ENCODE measurements around the gene PARN. TPM values are rescaled to one million over a fixed set of nuclear protein-coding genes. Genes with fewer than 3 reads are reported as not detected.
"Not testable (repeated sequence)": the region's sequence is repeated elsewhere in the genome, so short reads cannot be mapped to it uniquely, and the experiment has no call there.

Gene PARN
- polyA plus RNA-seq, 3 donors, result 10.6 to 16.6 (median 13.2) TPM

DNA sequence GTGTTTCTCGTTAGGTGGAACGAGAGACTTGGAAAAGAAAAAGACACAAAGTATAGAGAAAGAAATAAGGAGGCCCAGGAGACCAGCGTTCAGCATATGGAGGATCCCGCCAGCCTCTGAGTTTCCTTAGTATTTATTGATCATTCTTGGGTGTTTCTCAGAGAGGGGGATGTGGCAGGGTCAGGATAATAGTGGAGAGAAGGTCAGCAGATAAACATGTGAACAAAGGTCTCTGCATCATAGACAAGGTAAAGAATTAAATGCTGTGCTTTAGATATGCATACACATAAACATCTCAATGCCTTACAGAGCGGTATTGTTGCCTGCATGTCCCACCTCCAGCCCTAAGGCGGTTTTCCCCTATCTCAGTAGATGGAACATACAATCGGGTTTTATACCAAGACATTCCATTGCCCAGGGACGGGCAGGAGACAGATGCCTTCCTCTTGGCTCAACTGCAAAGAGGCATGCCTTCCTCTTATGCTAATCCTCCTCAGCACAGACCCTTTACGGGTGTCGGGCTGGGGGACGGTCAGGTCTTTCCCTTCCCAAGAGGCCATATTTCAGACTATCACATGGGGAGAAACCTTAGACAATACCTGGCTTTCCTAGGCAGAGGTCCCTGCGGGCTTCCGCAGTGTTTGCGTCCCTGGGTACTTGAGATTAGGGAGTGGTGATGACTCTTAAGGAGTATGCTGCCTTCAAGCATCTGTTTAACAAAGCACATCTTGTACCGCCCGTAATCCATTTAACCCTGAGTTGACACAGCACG is 6.3 kb upstream of the PARN start:
- WGBS, 3 donors, result 34 to 70% (median 64%) methylated on average over 16 to 17 of the region's 17 CpGs
- not testable (repeated sequence) for H3K27ac ChIP-seq (ENCODE audit: low read depth, low read length)

GRCh38 chr16:14635395-14636165 is 5.5 kb upstream of the PARN start:
- H3K27ac ChIP-seq (ENCODE audit: low read depth, low read length), result no peak overlapping the region
- 75 to 79% (median 77%) methylated on average over 12 of the region's 12 CpGs for WGBS, 3 donors

GRCh38 chr16:14634389-14634725 is 4.3 kb upstream of the PARN start:
- WGBS, 3 donors, result 60 to 72% (median 65%) methylated on average over 7 of the region's 7 CpGs
- no peak overlapping the region for H3K27ac ChIP-seq (ENCODE audit: low read depth, low read length)

DNA sequence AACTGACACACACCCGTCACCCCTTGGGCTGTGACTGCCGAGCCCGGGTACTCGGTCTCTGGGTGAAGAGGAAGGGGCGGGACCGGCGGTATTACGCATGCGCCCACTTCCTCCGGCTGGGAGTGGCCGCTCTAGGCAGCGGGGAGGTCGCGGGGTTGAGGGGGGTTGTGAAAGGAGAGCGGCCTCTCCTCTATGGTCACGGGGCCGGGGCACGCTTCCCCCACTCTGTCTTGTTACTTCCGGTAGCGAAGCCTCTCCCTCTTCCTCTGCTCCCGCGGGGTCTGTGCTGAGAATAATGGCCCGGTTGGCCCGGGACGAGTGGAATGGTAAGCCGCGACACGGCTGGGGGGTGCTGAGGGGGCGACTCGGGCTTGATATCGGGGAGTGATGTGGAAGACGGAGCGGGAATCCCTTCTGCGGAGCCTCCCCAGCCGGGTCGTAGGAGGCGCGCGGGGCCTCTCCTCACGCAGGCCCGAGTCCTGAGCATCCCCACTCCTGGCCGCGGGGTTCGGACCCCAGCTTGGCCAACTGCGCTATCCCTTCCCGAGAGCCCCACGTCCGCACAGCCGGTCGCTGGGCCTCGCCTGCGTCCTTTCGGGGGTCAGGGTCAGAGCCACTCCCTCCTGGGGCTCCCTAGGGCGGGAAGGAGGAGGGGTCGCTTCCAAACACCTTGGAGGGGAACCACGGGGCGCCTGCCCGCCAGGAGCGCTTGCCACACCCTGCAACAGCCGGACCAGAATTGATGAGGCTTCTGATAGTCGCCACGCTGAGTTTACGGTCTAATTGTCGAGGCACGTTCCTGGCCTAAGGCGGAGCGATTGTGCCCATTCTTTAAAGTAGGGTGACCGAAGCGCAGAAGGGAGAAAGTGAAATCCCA is 2.9 kb upstream of the PARN start, which contains the start of gene BFAR:
TSS of gene BFAR (plus strand) at position 259 of the 877 bp plus-strand sequence. CDS start 11,396 bp downstream, outside the sequence.
- WGBS, 3 donors, result 0% methylated on average over 56 to 69 of the region's 69 CpGs
- H3K27ac ChIP-seq (ENCODE audit: low read depth, low read length), result peak within 1 kb of the TSS; percentile 94

DNA sequence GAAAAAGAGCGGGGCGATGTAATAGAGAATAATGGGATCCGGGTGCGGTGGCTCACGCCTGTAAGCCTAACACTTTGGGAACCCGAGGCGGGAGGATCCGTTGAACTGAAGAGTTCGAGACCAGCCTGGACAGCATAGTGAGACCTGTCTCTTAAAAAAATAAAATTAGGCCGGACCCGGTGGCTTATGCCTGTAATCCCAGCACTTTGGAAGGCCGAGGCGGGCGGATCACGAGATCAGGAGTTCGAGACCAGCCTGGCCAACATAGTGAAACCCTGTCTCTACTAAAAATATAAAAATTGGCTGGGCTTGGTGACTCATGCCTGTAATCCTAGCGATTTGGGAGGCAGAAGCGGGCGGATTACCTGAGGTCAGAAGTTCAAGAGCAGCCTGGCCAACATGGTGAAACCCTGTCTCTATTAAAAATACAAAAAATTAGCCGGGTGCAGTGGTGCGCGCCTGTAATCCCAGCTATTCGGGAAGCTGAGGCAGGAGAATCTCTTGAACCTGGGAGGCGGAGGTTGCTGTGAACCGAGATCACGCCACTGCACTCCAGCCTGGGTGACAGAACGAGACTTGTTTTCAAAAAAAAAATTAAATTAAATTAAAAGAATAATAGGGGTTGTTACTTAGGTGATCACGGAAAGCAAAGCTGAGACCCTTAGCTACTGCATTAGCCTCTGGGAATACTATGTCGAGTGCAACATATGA is 715 bp upstream of the PARN start:
- peak overlapping the region; percentile 11 for H3K27ac ChIP-seq (ENCODE audit: low read depth, low read length)
- WGBS, 3 donors, result 76 to 84% (median 83%) methylated on average over 29 of the region's 29 CpGs

DNA sequence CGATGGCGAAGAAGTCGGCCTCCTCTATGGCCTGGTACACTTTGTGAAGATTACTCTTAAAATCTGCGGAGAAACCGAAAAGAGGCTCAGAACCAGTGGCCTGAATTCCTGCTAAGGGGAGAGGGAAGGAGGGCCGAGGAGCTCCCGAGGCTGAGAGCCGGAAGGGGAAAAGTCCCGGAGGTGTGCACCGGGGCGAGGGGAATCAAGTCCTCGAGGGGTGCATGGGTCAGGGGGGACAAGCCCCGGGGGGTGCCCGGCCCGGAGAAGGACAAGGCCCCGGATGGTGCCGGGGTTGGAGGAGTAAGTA is 495 bp downstream of the PARN start:
- peak overlapping the region; percentile 69 for H3K27ac ChIP-seq (ENCODE audit: low read depth, low read length)
- 1 to 2% (median 2%) methylated on average over 15 to 17 of the region's 17 CpGs for WGBS, 3 donors

DNA sequence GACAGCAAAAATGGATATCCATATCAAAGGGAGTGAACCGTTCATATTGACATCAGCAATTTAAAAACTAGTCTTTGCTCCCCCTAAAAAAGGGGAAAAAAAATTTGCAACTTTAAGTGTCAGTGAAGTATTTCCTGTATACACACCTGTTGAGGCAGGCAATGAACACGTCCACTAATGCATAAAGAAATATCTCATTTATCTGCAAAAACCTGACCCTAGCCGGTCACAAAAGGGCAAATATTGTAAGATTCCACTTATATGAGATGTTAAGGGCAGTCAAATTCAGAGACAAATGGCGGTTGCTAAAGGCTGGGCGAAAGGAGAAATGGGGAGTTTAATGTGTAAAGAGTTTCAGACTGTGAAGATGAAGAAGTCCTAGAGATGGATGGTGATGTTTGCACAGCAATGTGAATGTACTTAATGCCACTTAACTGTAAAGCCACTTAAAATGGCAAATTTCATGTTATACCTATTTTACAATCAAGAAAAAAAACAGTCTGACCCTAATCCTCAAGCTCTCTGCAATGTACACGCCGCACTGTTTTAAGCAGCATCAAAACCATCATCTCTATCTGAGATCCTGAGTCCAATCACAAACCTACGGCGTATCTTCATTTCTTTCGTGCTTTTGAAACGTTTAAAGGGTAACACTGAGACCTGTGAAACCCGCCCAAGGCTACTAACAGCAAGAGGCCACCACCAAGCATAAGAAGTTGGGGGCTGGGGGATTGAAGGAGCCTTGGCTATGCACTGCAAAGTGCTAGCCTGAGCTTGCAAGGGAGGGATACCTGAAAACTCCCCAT is 1.1 kb downstream of the PARN start:
- WGBS, 3 donors, result 50 to 61% (median 59%) methylated on average over 12 of the region's 12 CpGs
- no peak overlapping the region for H3K27ac ChIP-seq (ENCODE audit: low read depth, low read length)

DNA sequence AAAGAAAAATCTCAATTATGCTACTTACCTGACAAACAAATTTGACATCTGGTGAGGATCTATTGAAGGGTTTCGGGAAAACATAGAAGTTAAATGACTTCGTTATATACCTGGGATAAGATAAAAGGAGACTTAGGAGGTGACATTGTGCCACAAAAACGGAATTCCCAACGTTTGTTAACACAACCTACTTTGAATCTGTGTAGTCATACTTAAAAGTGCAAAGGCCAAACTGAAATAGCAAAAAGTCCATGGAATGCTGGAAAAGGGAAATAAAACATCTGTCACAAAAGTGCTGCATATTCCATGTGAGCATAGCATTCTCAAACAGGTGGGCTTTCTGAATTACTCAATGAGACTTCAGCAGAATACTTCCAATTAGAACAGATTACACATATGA is 3.0 kb downstream of the PARN start:
- WGBS, 3 donors, result 87 to 94% (median 90%) methylated on average over 4 of the region's 4 CpGs

DNA sequence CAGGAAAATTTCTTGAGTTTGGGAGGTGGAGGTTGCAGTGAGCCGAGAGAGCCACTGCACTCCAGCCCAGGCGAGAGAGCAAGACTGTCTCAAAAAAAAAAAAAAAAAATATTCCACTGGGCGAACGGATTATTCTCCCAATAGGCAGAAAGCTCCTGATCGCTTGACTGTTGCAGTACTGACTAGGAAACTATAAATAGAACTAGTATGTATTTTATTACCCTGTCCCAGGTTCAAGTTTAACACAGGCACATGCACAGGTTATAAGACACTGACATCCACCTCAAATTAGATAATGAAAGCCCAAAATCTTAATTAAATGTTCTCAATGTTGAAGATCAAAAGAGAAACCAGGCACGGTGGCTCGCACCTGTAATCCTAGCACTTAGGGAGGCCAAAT is 11.5 kb downstream of the PARN start:
- 77 to 96% (median 94%) methylated on average over 7 of the region's 7 CpGs for WGBS, 3 donors
- no peak overlapping the region for H3K27ac ChIP-seq (ENCODE audit: low read depth, low read length)

More for the DNA sequence above, 3.0 kb downstream of the PARN start:
- no peak overlapping the region for H3K27ac ChIP-seq (ENCODE audit: low read depth, low read length)

- 90 to 92% (median 90%) methylated on average over 4 of the region's 4 CpGs for WGBS, 3 donors
- no peak overlapping the region for H3K27ac ChIP-seq (ENCODE audit: low read depth, low read length)
Measured at GRCh38 chr16:14616280-14616679, 13.8 kb downstream of the PARN start.

- H3K27ac ChIP-seq (ENCODE audit: low read depth, low read length), result no peak overlapping the region
- 98 to 99% (median 98%) methylated on average over 4 of the region's 4 CpGs for WGBS, 3 donors
Measured at GRCh38 chr16:14613991-14614390, 16.1 kb downstream of the PARN start.

DNA sequence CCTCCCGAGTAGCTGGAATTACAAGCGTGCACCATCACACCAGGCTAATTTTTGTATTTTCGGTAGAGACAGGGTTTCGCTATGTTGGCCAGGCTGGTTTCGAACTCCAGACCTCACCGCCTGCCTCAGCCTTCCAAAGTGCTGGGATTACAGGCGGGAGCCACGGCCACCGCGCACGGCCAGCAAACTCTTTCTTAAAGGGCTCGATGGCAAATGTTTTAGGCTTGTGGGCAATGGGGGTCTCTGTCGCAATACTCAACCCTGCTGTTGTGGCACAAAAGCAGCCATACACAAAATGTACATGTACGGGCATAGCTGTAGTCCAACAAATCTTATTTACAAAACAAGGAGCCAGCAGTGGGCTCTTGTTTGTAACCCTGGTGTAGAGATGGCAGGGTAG is 18.4 kb downstream of the PARN start:
- 97 to 99% (median 98%) methylated on average over 14 of the region's 14 CpGs for WGBS, 3 donors
- no peak overlapping the region for H3K27ac ChIP-seq (ENCODE audit: low read depth, low read length)

GRCh38 chr16:14609716-14610115 is 20.3 kb downstream of the PARN start:
- WGBS, 3 donors, result 96 to 97% (median 96%) methylated on average over 6 of the region's 6 CpGs

GRCh38 chr16:14608604-14609003 is 21.5 kb downstream of the PARN start:
- no peak overlapping the region for H3K27ac ChIP-seq (ENCODE audit: low read depth, low read length)
- WGBS, 3 donors, result 63 to 86% (median 81%) methylated on average over 6 of the region's 6 CpGs

More at GRCh38 chr16:14609716-14610115, 20.3 kb downstream of the PARN start:
- no peak overlapping the region for H3K27ac ChIP-seq (ENCODE audit: low read depth, low read length)

DNA sequence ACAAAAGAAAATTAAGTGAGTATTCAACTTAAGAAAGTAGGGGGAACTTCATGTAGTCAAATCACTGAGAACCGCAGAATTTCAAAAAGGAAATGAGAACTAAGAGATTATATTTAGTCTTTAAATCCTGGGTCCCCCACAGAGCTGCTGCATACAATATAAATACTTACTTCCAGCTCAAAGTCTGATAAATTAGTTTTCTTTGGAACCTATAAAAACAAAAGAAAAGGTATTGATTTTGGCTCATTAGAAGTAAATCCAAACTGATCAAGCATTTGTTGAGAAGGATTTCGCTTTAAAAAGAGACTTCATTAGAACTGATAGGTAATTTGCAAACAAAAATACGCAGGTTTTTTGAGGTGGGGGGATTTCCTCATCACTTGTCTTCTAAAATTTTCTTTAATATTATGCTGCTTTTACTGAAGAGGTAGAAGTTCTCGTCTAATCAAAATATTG is 21.9 kb downstream of the PARN start:
- 72 to 93% (median 92%) methylated on average over 4 of the region's 4 CpGs for WGBS, 3 donors

DNA sequence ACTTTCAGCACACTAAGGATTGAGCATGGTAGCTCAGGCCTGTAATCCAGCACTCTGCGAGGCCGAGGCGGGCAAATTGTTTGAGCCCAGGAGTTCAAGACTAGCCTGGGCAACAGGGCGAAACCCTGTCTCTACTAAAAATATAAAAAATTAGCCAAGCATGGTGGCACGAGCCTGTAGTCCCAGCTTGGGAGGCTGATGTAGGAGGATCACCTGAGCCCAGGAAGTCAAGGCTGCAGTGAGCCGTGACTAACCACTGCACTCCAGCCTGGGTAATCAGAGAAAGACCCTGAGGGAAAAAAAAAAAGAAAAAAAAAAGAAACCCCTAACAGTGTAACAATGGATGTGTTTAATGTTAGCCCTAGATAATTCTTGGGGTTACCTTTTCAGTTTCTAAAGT is 24.0 kb downstream of the PARN start:
- no peak overlapping the region for H3K27ac ChIP-seq (ENCODE audit: low read depth, low read length)
- WGBS, 3 donors, result 88 to 97% (median 97%) methylated on average over 6 of the region's 6 CpGs

More for the DNA sequence above, 21.9 kb downstream of the PARN start:
- no peak overlapping the region for H3K27ac ChIP-seq (ENCODE audit: low read depth, low read length)

GRCh38 chr16:14602443-14602963 is 27.6 kb downstream of the PARN start:
- no peak overlapping the region for H3K27ac ChIP-seq (ENCODE audit: low read depth, low read length)
- 86 to 95% (median 86%) methylated on average over 6 of the region's 6 CpGs for WGBS, 3 donors
